GM21381 (cell line): ENCODE measurements around the gene TRIM32.
"Not testable (repeated sequence)": the region's sequence is repeated elsewhere in the genome, so short reads cannot be mapped to it uniquely, and the experiment has no call there.

Experiments used
- ATAC-seq: cut with Tn5 transposase; IDR thresholded peaks from one replicate; pipeline ENCODE4 v1.9.1; 2021; ENCODE audit warnings: mild to moderate bottlenecking, moderate library complexity; ENCODE audit not compliant: unreplicated experiment

The TRIM32 gene

DNA sequence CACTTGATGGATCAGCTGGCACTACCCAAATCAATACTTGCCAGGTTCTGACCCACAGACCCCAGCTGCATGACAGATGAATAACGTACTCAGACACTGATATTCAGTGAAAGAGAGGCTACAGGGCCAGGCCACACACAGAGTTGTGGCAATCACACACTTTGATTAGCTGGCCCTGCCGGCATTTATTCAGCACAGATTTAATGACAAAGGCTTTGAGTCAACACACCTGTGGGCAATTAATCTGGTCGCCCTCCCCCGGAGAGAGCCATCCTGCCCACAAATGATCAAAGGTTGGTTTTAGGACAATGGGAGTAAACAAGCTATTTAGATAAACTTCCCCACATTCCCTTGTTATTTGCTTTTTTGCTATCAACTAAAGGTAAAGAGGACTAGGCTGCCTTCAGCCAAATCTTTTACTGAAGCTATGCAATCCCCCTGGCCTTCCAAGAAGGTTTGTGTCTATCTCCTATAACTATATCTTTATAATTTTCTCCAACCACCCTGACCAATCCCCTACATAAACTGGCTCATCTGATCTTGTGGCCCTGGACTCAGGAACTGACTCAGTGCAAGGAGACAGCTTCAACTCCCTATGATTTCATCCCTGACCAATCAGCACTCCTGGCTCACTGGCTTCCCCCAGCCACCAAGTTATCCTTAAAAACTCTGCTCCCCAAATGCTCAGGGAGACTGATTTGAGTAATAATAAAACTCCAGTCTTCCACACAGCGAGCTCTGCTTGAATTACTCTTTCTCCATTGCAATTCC is 12.7 kb upstream of the TRIM32 start:
- no peak for ATAC-seq

DNA sequence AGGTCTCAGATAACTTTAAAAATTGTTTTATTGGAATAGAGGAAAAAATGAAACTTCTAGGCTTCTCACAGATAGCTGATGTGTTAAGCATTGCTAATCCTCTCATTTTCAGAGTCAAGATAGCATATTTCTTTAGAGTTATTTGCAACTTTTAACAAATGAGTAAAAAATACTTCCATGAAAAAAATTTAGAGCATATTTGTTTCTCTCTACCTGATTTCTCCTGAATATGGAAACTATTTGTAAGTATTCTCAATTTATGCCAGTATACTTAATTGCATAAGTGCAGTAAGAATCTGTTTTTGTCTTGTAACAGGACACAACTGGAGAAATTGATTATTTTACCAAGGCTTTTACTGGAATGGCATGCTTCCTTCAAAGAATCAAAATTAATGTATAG is 3.6 kb upstream of the TRIM32 start:
- ATAC-seq, result no peak

DNA sequence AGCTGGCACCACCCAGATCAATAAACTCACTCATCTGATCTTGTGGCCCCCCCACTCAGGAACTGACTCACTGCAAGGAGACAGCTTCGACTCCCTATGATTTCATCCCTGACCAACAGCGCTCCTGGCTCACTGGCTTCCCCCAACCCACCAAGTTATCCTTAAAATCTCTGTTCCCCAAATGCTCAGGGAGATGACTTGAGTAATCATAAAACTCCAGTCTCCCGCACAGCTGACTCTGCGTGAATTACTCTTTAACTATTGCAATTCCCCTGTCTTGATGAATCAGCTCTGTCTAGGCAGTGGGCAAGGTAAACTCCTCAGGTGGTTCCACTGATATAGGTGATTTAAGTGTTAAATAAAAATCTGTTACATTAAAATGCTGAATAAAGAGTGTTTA is 1.9 kb upstream of the TRIM32 start:
- no peak for ATAC-seq

DNA sequence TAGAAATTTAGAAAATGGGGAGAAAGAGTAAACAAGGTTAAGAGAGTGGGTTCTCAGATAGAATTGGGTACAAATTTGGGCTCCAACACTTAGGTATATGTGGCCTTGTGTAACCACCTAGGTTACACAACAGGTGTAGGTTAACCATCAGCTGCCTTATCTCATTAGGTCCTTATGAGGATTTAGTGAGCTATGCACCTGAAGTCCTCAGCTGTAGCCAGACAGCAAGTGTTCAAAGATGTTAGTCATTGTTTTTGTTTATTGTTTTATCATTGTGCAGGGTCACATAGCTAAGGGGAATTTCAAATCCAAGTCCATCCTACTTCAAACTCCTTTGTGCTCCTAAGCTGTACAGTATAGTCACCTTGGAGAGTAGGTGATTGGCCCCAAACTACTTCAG is 970 bp upstream of the TRIM32 start:
- ATAC-seq, result no peak

DNA sequence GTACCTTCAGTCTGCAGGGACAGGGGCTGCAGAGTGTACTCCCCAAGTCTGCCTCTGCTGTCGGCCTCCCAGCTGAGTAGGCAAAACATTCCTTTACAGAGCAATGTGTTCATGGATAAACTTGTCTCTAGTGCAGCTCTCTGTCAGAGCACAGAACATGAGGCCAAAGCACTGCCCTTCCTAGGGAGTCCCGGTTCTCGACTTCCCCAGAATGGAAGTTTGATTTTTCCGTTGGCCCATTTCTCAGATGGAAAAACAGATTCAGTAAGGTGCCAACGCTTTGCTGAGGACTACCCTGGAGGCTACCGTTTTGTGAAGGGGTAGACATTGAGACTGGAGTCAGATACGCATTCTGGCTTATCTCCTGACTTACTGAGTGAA is 422 bp upstream of the TRIM32 start:
- peak; percentile 42 for ATAC-seq

DNA sequence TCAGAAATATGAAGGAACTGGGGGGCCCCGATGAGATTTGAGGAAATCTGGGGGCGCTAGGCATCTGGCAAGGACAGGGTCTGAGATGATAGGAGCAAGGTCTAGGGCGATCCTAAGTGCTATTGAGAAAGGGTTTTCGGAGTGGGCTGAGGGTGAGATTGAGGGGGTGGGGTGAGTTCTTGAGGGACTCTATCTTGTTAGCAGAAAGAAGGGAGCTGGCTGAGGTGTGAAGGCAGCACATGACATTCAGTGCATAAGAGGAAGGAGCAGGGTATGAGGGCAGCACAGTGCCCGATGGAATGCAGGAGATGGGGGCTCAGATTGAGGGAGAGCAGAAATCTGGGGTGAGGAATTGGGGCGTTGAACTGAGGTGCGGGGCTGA is 640 bp downstream of the TRIM32 start:
- ATAC-seq, result no peak

DNA sequence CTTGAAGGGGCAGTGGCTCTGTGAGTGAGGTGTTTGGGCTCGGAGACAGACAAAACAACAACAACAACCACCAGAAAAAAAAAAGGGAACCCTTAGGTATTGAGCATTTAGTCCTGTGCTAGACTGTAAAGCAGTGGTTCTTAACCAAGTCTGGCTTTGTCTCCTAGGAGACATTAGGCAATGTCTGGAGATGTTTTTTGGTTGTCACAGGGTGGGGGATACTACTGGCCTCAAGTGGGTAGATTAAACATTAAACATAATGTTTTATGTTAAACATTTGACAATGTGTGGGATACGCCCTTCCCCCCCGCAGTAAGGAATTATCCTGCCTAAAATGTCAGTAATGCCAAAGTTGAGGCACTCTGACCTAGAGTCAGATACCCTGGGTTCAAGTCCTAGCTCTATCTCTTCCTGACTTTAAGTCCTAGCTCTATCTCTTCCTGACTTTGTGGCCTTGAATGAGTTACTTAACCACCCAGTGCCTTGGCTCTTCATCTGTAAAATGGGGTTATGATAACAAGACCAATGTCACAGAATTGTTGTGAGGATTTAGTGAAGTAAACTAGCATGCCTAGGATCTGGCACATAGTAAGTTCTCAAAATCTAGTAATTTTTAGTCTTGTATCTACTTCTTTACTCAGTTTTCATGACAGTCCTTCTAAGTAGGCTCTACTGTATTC is 1.8 kb downstream of the TRIM32 start:
- no peak for ATAC-seq

DNA sequence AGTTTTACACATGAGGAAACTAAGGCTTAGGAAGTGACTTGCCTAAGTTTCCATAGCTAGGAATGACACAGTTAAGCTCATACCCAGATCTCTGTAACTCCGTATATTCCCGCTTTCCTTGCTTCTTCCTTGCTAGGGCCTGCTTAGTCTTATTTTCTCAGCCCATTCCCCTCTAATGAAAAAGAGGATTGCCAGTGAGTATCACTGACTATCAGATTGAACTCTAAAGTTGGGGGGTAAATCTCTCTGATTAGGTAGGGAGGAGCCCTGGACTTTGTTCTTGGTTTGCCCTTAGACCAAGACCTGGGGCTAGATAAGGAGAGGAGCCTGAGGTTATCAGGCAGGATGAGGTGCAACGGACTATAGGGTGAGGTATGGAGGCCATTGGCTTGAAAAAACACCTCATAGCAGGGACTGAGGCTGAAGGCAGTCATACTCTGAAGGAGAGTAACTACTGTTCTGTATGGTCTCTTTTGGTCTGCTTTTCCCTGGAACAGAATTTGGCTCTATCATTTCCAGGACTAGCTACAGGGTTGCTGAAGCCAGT is 2.5 kb downstream of the TRIM32 start:
- no peak for ATAC-seq

DNA sequence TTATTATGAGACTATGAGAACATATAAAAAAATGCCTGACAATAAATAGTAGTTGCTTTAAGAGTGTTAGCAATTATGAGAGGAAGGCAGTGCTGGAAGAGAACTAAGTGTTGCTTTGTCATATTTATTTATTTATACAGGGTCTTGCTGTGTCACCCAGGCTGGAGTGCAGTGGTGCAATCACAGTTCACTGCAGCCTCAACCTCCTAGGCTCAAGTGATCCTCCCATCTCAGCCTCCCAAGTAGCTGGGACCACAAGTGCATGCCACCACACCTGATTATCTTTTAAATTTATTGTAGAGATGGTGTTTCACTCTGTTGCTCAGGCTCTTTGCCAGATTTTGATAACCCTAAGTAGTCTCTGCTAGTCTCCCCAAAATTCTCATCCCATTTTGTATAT is 3.7 kb downstream of the TRIM32 start:
- ATAC-seq, result not testable (repeated sequence)

DNA sequence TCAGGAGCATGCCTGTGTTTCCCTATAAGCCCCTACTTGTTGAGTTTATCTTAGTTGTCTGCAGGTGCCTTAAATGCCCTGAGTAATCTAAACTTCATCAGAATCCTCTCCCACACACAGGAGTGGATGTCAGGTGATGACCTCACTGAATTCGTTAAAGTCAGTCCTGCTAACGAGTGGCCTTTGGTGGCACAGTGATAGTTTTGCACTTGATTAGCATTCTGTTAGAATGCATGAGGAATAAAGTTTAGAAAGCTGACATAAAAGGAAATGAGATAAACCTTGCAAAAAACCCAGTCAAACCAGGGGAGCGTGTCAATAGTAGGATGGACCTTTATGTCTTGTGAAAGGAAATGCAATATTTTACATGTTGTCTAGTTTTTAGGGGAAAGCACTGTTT is 4.5 kb downstream of the TRIM32 start:
- ATAC-seq, result no peak

DNA sequence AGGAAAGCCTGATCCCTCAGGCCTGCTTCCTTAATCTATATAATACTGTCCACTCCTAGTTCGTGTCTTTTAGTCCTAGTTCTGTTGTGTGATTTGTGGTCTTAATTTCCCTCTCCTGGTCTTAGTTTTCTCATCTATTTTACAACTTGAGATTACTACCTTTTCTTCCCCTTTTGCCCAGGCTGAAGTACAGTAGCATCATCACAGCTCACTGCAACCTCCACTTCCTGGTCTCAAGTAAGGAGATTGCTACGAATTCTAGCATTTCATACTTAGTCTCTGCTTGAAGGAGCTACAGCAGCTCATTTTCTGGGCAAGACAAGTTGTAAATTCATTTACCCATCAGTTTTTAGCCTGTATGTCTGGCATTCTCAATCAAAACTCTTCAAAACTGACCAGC is 5.5 kb downstream of the TRIM32 start:
- ATAC-seq, result no peak

DNA sequence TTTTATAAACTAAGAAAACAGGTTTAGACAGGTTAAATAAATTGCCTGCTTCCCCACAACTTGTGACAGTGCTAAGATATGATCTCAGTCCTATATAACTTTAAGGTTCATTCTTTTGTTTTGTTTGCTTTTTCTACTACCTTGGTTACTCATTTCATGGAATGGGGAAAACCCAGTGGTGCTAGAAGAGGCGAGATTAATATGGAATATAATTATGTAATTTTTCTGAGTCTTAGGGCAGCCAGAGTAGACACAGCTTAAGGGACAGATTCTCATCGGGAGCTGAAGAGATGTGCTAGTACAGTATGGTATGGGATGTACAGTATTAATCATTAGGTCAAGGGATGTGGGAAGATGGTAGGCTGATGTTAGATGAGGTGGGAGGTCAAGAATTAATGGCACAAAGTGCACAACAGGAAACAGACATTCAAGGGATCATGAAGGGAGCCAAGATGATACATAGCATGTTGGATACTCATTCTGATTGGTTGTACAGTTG is 6.2 kb downstream of the TRIM32 start:
- ATAC-seq, result no peak

DNA sequence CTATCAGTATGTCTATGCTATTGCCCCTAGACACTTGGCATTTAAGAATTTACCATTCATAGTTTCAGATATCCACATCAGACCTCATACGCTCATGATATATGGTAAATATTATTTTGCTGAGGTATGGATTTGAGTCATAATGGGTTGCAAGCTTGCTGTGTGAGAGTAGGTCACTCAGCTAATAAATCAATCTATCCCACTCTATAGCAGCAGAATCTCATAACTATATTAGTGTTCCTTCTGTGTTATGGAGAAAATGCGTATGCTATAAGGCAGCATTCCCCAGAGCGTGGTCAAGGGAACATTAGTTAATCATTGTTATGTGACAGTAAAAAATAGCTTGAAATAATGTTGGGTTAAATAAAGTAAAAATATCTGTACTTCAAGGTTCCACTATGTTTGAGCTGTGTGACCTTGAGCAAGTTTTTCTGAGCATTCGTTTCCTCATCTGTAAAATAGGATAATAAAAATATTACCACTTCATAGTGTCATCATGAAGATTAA is 7.7 kb downstream of the TRIM32 start:
- ATAC-seq, result no peak

DNA sequence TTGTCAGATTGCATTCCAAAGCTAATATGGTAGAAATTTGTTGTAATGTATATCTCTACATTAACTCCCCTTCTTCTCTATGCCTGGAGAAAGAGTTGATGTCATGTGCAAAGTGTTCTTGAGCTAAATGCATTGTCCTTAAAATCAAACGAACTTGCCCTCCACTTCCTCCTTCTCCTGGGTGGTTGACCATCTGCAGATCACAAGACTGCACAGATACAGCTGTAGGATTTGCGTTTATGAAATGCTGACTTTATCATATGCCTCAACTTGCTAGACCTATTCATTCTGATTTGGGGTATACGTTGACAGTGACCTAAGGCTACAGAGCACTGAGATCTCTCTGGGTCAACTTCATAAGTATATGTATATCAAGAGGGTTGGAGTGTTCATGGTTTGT is 8.3 kb downstream of the TRIM32 start:
- ATAC-seq, result no peak

DNA sequence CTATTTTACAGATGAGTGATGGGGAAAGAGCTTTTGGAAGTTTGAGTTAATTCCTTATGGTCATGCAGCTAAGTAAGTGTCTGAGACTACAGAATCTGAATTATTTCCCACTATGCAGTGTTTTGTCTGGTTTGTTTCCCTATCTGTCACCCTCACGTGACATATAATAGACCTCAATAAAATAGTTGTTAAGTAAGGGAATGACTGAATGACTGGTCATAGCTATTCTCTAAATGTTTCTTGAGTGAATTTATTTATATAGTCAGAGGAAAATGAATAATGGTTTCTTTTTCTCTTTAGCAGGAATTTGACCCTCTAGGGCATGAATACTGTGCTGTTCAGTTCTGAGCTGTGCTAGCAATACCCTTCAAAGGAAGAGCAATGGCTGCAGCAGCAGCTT is 10.3 kb downstream of the TRIM32 start:
- no peak for ATAC-seq

DNA sequence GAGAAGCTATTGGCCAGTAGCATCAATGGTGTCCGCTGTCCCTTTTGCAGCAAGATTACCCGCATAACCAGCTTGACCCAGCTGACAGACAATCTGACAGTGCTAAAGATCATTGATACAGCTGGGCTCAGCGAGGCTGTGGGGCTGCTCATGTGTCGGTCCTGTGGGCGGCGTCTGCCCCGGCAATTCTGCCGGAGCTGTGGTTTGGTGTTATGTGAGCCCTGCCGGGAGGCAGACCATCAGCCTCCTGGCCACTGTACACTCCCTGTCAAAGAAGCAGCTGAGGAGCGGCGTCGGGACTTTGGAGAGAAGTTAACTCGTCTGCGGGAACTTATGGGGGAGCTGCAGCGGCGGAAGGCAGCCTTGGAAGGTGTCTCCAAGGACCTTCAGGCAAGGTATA is 10.8 kb downstream of the TRIM32 start:
- no peak for ATAC-seq

DNA sequence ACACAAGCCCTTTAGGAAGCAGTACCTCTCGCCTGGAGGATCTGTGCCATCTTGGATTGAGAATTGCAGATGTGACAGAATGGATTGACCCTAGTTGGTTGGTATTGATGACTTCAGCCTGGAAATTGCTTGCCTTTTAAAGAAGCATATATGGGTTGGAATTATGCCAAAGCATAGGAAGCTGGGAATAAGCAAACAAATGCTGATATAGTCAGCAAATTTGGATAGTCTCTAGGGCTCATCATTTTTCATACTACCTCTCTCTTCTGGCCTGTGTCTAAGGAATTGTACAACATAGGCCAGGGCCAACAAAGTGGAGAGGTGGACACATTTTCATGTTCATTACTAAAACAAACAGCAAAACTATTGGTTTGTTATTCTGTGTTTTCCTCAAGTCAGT is 13.2 kb downstream of the TRIM32 start:
- ATAC-seq, result no peak

DNA sequence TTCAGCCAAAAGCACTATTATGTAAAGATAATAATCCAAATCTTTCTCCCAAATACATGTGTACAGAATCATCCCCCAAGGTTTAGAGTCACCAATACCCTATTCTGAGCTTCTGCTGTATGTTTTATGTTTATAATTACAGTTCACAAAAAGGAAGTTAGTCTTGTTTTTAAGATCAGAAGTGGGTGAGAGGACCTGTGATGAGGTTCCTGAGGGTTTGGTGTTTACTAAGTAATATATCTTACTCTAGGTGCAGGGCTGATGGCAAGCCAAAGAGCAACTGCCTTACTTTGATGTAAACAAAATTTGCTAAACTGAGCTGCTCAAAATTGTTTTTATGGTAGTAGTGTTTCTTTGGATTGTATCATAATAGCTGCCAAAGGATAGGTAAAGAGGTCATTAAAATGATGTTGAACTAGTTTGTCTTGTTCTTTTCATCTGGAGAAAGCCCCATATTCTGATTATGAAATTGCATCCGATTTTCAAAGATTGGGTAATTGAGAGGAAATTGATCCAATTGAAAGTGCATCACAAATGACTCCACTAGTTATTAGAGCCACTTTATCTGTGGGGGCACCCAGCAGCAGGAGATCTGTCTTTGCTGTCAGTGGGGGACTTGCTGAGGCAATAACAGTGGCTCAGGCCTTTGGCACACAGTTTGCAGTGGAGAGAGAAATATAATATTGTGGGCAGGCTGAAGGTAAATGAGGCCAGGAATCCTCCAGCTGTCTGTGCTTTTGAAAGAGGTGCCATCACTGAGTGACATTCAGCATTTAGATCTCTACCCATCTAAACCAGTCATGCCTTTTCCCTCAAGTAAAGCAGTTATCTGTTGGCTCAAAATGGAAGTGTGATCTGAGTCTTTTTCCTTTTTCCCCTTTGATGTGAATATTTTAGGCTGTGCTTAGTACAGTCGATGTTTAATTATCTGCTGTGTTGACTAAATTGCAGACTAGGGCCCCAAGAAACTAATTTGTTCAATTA is 14.1 kb downstream of the TRIM32 start:
- no peak for ATAC-seq

DNA sequence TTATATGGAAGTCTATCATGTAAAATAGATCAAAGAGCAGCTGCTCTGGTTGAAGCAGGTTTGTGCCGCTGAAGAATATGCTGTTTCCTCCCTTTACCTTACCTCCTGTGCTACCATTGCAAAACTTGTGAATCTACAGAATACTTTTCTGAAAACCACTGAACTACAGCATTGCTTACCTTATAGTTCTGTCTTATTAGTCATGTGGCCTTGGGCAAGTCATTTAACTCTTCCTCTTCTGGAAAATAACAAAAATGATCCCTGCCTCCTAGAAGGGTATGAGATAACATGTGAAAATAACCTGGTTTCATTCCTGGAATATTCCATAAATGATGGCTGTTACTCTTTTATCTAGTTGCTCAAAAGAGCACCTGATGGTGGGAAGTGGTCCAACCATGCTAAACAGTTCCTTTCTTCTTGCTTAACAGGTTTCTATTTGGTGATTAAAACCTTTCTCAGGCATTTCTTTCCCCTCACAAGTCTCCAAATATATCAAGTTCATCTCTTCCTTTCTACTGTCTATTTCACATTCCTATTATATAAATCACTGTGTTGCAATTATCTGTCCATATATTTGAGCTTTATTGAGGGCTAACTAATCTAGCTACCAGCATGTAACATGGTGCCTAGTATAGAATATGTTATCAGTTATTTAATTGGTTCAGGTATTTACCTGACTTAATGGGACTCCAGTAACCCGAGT is 15.0 kb downstream of the TRIM32 start:
- ATAC-seq, result no peak

DNA sequence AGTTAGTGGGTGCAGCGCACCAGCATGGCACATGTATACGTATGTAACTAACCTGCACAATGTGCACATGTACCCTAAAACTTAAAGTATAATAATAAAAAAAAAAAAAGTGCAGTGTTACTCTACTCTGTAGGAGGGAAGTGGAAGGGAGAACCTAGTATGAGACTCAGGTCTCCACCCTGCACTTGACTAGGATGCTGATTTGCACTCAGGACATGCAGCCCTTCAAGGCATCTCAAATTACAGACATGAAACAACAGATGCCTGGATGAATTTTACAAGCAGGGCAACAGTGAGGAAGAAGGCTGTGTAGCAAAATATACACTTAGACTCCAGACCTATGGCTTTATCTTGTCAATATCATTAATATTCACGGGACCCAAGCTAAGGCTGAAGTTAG is 16.5 kb downstream of the TRIM32 start:
- ATAC-seq, result no peak
